GM19468 (cell line): ENCODE results near the gene SPO11.

Experiments
- ATAC-seq: cut with Tn5 transposase; IDR thresholded peaks from one replicate; pipeline ENCODE4 v1.9.1; 2021; ENCODE audit warnings: mild to moderate bottlenecking, moderate library complexity, moderate number of reproducible peaks; ENCODE audit not compliant: unreplicated experiment; ENCODE audit errors: extremely low read depth

The SPO11 gene, protein sequence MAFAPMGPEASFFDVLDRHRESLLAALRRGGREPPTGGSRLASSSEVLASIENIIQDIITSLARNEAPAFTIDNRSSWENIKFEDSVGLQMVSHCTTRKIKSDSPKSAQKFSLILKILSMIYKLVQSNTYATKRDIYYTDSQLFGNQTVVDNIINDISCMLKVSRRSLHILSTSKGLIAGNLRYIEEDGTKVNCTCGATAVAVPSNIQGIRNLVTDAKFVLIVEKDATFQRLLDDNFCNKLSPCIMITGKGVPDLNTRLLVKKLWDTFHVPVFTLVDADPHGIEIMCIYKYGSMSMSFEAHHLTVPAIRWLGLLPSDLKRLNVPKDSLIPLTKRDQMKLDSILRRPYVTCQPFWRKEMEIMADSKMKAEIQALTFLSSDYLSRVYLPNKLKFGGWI

DNA sequence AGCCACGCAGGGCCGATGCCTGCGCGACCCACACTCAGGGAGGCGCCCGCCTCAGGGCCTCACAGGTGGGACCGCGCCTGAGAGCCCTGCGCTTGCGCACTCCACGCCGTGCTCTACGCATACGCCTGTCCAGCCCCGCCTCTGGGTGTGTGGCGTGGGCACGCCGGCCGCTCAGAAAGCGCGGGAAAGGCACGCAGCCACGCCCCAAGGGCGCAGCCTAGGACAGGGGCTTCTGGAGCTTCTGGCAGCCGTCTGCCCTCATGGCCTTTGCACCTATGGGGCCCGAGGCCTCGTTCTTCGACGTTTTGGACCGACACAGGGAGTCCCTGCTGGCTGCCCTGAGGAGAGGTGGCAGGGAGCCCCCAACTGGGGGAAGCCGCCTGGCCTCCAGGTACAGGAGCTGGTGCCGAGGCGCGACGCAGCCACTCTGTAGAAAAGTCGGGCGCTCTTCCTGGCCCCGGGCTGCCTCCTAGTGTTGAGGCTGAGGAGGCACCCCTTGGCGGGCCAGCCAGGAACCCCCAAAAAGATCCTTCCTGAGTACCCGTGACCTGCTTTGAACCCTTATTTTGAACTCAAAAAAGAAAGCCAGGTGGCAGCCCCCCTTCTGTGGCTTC lies at the start of gene SPO11:
SPO11 (plus strand) TSS at position 196 of the 614 bp plus-strand sequence; CDS start at position 261, 65 bp downstream.
- ATAC-seq = no peak

DNA sequence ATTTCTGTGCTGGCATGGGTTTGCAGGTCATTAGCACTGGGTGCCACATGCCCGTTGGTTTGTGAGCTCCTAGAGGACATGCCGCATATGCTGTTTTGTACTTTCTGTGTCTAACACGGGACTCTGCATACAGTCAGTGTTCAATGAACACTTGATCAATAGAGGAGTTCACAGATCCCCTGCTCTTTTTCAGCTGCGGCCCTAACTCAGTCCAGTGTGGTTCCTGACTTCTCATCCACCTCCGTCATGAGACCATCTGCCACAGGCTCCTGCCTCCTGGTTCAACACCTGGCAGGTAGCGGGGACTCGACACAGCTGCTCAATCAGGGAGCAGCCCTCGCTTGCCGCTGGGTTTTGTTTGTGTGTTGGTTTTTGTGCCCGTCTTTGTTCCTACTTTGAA lies 49.4 kb upstream of the SPO11 start:
- ATAC-seq = no peak

DNA sequence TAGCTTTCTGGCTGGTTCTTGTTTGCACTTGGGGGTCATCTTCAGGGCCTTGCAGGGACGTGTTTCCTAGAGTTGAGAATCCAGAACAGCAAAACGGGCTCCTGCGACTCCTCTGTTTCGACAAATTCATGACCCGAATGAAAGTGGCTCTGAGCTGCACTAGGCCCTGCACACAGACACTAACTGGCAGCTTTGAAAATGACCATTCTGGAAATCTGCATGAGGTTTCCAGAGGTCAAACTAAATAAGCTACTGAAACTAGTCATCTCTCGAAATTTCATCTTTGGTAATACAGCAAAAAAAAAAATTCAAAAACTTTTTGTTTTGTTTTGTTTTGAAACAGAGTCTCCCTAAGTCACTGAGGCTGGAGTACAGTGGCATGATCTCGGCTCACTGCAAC lies 47.7 kb upstream of the SPO11 start:
- ATAC-seq = no peak

DNA sequence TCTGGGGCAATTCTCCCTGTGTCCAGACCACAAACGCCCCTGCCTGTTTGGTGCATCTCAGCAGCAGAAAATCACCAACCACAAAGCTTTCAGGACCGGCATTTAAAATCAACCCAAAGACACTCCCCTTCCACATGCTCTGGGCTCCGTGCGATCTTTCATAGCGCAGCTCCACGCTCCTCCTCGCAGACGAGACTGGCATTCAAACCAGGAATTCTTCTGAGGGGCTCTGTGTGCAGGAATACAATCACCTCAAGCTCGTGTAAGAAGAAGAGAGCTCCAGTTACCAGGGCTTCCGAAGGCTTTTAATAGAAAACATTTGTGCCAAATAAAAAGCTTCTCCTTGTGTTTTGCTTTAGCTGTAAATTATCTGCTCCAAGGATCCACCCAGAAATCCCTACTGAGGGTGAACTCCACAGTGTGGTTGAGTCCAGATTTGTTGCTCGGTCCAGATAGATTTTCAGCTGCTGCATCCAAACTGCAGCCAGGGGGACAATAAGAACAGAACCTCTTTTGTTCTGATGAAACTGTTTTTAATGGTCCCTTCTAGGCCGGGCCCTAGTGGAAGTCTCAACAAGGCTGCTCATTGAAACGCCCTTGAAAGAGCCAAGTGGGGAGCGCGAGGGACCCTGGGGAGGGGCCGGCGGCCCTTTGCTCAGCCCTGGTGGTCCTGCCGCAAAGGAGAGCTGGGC lies 46.8 kb upstream of the SPO11 start:
- ATAC-seq = no peak

DNA sequence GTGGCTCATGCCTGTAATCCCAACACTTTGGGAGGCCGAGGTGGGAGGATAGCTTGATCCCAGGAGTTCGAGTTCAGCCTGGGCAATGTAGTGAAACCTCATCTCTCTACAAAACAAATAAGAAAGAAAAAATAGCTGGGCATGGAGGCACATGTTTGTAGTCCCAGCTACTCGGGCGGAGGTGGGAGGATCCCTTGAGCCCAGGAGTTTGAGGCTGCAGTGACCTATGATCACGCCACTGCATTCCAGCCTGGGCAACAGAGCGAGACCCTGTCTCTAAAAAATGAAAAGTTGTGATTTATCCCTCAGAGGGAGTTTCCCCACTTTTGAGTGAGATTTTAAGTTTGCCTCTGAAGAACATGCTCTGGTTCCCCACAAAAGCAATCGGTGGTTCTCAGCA lies 45.7 kb upstream of the SPO11 start:
- ATAC-seq = no peak

DNA sequence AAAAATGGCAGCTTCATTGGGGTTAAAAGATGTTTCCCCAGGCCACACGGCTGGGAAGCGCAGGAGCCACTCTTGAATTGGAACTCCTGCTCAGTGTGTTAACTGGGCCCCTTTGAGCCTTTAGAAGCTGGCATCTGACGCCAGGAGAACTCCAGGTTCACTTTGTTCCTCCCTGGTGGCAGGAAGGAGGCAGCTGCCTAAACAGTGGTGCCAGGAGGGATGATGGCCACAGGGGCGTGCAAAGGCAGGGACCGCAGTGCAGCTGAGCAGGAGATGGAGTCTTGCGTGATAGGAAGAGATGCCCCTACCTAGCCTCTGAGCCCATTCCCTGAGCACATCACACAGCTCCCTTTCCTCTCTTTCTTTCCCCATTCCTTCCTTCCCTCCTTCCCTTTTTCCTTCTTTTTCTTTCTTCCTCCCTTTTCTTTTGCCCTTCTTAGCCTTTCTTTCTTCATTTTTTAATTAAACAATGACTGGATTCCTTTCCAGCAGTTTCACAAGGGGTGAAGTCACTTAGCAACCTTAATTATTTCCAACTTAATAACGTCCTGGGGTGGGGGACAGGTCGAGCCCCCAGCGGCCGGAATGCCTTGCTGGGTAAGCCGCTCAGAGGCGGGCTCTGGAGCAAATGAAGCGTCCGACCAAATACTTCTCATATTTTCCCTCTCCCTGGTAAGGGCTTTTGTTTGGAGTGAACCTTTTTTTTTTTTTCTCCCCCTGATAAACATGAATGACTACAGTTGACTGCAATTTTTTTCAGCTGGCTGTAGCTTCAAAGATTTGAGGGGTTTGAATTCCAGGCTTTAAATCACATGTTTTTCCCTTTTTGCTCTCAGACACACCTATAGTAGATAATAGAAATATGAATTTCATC lies 42.4 kb upstream of the SPO11 start:
- no peak for ATAC-seq

DNA sequence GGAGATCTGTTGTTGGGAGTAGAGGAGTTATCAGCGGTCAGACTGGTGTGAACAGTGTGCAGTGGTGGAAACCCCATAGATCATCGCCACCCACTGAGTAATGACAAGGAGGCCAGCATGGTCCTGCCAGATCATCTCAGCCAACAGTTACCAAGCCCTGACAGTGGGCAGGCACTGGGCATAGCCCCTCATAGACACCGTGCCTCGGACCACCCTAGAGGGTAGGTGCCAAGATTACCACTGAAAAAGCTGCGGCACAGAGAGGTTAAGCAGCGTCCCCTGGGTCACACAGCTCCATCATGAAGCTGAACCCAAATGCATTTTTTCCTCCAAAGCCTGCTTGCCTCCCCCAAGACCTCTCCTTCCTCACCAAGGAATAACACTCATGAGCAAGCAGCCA lies 41.7 kb upstream of the SPO11 start:
- ATAC-seq = no peak

DNA sequence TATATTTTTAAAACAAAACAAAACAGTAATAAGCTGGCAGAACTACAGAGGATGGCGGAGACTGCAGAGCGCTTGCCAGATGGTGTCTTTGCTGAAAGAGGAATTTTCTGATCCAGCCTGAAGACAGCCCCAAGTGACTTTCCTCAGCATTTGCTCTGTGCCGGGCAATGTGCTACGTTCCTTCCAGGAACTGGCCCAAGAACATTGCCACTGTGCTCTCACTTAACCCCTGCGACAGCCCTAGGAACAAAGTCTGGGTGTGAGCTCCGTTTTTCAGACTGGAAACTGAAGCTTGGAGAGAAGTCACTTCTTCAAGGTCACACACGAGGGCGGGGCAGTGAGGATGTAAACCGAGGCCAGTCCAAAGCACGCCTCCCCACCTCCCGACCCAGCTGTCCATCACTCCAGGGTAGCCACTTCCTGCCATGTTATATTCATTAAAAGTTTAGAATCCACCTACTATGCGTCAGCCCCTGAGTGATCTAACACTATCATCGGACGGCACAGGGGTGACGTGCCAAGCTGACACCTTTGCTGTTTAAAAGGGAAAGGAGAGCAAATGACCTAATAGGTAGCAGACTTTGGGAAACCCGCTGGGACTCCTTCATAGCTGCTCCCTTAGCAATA lies 40.8 kb upstream of the SPO11 start:
- ATAC-seq = no peak

DNA sequence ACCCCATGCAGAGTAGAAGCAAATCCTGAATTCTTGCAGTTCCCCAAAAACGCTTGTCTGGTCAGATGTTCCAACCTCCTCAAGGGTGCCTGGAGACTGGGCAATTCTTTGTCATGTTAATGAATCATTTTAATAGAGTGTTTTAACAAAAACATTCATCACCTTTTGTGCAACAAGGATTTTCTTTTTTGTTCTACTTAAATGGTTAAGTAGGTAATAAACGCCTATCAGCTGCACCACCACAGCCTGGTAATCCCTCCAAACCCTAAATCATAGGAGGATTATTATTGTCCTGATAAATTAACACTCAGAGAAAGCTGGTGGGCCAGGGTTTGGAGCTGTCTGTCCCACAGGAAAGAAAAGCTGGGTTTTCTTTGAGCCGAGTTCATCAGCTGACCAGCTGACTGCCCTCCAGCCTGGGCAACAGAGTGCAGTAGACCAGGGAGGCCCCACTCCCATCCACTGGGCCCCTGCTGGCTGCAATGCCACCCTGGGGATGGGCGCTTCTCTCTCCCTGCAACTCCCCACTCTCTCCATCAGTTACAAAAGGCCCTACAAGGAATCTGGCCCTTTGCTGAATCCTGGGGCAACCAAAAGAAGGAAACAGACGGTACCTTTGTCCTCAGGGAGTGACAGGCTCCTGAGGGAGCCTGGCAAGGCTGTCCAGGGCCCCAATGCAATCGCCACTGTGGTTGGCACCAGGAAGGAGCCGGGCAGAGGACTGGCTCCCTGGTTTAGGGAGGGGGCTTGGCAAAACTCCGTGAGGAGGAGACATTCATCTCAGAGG lies 40.0 kb upstream of the SPO11 start:
- ATAC-seq = no peak

DNA sequence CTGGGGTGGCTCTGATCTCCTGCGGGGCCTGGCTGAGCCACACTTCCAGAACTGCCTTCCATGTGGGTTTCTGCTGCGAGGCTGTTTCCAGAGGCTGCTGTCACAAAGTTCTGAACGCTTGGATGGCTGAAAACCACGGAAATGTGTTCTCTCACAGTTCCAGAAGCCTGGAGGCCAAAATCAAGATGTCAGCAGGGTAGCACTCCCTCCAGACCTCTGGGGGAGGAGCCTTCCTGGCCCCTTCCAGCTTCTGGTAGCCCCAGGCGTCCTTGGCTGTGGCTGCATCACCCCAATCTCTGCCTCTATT lies 39.5 kb upstream of the SPO11 start:
- no peak for ATAC-seq

DNA sequence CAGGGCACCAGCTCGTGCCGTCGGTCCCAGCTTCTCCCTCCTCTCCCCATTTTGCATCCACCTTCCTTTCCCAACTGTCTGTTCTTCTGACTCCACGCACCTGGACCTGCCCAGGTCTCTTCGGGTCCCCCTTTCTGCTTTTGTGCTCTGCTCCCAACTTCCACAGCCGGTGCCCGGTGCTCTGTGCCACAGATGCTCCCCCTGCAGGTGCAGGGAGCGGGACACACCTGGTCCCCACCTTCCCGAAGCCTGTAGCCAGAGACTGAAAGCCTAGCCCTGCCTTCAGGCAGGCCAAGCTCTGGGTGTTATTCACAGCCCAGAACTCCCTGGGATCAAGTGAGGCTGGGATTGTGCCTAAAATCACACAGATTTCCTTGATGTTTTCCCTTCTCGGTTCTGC lies 38.6 kb upstream of the SPO11 start:
- ATAC-seq = no peak

DNA sequence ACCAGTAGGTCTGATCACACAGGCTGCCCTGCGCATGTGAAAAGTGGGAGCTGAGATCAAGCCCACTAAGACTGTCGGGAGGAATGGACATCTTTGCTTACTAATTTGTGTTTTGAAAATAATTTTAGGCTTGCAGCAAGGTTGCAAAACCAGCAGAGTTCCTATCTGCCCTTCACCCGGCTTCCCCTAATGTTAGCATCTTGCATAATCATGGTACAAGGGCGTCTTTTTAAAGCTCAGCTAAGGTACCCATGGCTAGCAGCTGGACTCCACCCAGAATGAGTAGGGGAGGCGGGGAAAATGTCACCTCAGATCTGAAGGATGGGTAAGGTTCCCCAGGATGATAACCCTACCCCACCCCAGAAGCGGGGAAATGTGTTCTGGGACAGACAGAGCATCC lies 37.9 kb upstream of the SPO11 start:
- ATAC-seq = no peak

DNA sequence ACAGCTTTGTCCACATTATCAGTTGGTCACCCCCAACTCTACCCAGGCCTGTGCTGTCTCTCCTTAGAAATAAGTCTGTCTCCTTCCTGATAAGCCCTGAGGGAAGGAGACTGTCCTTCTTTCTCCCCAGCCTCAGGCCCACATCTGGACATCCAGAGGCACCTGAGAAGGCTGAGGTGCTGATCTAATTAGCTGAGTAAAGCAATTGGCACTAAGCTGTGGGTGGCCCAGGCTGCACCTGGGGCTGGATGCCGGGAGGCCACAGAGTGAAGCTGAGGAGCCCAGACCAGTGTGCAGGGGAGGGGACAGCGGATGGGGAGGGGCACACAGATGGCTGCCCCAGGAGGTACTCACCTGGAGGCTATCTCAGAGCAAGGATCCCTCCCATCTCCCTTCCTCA lies 37.0 kb upstream of the SPO11 start:
- ATAC-seq = no peak

DNA sequence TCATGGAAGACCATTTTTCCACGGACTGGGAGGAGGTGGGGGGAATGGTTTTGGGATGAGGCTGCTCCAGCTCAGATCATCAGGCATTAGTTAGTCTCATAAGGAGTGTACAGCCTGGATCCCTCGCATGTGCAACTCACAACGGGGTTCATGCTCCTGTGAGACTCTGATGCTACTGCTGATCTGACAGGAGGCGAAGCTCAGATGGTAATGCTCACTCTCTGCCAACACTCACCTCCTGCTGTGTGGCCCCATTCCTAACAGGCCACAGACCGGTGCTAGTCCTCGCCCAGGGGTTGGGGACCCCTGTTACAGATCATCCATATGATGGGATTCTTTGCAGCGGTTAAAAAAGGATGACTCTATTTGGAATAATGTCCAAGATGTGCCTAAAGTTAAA lies 35.6 kb upstream of the SPO11 start:
- ATAC-seq = no peak

DNA sequence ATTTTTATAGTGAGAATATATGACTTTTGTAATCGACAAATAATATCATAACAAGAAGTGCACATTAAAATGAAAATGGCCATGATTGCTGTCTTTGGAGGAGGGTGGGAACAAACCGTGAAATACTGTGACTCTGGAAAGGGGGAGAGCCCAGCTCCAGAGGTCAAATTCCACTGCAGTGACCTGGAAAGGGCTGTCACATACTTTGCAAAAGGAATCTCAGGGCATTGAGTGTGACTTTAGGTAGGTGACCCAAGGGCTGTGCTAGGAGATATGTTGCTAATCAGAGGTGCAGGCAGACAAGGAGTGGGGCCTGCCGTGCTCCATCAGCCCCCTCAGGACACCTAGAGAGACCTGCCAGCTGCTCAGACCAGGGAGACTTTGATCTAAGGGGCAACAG lies 35.1 kb upstream of the SPO11 start:
- no peak for ATAC-seq

DNA sequence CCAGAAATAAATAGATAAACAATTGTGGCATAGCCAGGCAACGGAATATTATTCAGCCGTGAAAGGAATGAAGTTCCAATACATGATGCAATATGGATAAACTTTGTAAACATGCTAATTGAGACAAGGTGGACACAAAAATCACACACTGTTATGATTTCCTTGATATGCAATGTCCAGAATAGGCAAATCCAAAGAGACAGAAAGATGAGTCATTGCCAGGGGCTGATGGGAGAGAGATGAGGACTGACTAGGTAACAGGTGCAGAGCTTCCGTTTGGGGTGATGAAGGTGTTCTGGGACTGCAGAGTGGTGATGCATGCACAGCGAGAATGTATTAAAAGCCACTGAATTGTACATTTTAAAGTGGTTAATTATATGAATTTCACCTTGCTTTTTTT lies 31.1 kb upstream of the SPO11 start:
- no peak for ATAC-seq

DNA sequence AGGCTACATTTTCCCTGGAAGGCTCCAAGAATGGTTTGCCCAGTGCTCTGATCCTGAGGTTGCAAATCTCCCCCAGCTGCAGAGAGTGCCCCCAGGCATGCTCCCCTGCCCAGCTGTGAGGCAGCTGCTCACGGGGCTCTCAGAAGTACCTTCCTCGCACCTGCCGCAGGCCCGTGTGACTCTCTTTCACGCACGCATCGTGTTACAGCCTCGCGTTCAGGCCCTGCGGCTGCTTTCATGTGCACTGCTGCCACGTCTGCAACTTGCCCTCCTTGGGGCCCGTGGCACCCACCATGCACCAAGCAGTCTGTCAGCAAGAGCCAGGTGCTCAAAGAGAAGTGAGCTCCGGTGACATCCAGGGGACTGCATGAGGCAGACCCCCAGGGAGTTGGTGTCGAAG lies 28.6 kb upstream of the SPO11 start:
- ATAC-seq = no peak

DNA sequence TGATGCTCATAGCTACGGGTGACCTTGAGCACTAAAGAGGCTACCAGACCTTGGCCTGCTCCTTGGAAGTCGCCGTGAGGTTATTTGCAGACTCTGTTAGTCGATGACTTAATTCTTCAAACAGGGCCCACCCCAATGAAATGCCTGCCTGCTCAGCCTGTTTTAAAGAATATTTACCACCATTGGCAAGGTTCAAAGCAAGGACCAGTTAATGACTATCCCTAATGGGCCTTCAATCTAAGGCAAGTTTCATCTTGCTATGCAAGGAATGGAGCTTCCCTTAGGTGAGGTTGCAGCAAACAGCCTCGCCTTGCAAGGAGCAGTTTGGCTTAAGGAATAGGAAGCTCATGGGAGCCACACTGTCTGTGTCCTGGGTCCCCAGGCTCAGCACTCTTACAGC lies 22.9 kb upstream of the SPO11 start:
- no peak for ATAC-seq

DNA sequence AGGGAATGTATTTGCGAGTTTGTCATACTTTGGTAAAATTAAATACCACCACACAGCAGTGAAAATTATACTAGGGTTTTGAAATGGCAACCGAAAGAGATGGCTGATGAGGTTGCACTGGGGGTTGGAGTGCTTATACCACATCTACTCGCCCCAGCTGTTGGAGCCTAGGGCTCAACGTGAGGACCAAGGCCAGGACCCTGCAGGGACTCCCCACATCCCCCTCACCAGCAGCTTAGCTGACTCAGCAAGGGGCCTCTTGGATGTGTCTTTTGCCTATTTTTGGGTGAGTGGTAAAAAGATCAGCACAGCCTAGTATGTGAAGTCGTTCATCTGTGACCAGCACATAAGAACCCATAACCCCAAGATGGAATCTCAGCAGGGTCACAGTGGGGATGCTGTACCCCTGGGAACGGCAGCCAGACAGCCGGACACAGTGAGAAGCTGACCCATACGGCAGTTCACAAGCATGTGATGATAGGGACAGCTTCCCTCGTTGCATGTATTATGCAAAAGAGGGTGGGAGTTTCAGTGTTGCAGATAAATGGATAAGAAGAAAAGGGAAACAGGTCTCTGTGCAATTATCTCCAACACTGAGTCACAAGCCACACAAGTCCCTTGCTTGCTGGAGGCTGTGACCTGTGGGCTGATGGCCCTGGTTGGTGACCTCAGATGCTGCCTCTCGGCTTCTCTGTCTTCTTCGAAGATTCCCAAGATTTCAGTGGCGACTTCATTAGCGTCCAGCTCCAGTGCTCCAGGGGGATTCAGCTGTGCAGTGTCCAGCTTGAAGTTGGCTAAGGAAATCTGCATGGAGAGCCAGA lies 20.9 kb upstream of the SPO11 start:
- no peak for ATAC-seq
